ENCODE measurements around the gene CENPO. TPM values are rescaled to one million over a fixed set of nuclear protein-coding genes. Genes with fewer than 3 reads are reported as not detected.
A peak's percentile ranks its signal among the peaks of the same experiment; 100 is the strongest.

CENPO gene
- polyA plus RNA-seq, 3 donors from 2014 or later: 1.2 to 5.6 (median 4.2) TPM

DNA sequence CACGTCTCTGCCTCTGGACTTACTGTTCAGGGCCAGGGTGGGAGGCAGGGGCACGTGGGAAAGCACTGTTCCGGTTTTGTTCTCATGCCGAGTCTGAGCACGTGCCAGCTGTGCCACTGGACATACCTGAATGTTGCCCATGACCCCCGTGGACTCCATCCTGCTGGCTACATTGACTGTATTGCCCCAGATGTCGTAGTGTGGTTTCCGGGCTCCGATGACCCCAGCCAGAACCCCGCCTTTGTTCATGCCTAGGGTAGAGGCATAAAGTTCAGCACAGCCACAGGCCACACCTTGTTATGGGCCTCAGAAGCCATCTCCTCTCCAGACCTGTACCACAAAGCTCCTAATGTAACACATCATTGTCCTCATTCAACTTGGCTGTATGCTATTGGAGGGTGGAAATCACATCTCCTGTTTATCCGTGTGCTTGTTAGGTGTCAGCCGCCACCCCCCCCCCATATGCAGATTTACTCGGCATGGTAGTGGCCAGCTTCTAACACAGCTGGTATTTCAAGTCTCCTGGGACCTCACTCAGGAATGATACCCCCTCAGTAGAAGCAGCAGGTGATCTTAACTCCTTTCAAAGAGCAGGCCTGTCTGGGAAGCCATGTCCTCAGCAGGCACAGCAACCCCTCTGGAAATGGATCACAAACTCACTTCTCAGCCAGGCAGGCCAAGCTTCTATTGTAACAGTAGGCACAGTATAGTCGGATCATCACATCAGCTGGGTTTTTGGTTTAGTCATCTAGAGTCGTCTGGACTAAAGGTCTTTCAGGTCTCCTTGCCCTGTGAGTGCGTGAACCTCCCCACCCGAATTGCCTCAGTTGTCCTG lies 27.6 kb downstream of the CENPO start:
- no peaks in the 10 kb centered on the region for H3K27me3 Mint-ChIP-seq (ENCODE audit: low read depth in 3 of 3)
- H3K27ac Mint-ChIP-seq: peak overlapping the region in 2 of 6 donors; percentile 68 to 69
- no peak for DNase-seq
- peaks cover 4 to 5% of the 10 kb centered on the region in 2 donors for H3K4me1 Mint-ChIP-seq
- H3K4me3 Mint-ChIP-seq: no peak overlapping the region
- H3K36me3 Mint-ChIP-seq: peaks cover 14 to 37% (median 16%) of the 10 kb centered on the region in 3 donors
- H3K9me3 Mint-ChIP-seq: no peaks in the 10 kb centered on the region

DNA sequence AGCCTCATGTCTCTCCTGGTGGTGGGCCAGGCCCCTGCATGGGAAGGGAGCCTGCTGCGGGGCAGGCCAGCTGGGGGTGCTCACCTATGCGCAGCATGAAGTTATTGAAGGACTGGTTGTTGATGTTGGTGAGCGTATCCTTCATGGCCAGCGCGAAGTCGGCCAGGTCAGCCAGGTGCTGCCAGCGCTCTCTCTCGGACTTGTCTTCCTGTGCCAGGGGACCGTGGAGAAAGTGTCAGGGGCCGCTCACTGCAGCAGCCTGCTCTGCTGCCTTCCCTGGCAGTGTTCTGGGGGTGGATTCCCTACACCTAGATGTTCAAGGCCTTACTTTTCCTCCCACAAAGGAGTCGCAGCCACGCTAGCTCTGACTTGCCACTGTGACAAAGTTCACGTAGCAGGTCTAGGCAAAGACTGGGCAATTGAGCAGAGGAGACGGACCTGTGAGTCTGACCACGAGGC lies 28.2 kb downstream of the CENPO start:
- Mint-ChIP-seq H3K36me3 (peaks cover 14 to 32% (median 16%) of the 10 kb centered on the region in 3 donors), H3K27me3 (ENCODE audit: low read depth in 3 of 3) (no peaks in the 10 kb centered on the region), H3K27ac (peak overlapping the region in 2 of 6 donors; percentile 18 to 21), H3K4me1 (peaks cover 9 to 10% of the 10 kb centered on the region in 2 donors), H3K9me3 (no peaks in the 10 kb centered on the region), H3K4me3 (no peak overlapping the region)
- no peak for DNase-seq

DNA sequence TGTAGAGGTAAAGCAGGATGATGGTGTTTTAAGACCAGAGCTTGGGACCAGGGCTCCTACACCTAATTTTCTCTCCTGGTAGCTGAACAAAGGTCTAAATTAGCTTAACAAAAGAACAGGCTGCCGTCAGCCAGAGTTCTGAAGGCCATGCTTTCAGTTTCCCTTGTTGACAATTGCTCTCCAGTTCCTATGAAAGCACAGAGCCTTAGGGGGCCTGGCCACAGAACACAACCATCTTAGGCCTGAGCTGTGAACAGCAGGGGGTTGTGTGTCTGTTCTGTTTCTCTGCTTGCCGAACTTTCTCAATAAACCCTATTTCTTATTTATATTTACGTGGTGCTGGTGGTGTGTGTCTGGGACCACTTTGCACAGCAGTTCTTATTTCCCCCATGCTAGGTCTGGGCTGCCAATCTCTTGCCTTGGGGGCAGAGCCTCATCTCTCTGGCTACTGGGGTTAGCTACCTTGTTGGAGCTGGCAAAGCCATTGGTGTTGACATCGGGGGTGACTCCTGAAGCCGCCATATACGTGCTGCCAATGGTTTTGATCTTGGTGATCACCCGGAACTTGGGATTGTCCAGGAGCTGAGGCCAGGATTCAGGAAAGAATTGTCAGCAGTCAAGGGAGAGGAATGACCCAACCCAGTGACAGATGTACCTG lies 29.0 kb downstream of the CENPO start:
- H3K27ac Mint-ChIP-seq: peak overlapping the region in 3 of 6 donors; percentile 23 to 35 (median 26)

DNA sequence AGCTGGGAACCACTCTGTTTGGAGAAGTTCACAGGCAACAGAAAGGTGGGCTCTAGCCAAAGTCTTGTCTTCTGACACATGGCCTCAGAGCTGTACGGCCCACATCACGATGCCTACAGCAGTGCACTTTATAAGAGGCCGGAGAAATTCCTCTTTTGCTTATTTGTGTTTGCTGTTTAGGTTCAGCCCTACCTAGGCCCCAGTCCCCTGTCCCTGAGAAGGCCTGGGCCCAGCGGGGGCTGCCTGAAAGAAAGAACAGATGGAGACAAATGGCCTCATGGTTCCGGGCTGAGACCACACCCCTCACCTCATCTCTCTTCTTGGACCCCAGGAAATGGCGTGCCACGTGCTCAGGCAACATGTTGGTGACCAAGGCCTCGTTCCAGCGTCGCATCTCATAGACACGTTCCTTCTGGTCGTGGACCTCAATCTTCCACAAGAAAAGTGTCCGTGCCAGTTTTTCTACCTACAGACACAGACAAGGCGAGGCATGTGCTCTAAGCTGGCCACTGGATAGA lies 30.9 kb downstream of the CENPO start:
- Mint-ChIP-seq H3K4me1 (peaks cover 19 to 24% of the 10 kb centered on the region in 2 donors), H3K27me3 (ENCODE audit: low read depth in 3 of 3) (no peaks in the 10 kb centered on the region), H3K9me3 (no peaks in the 10 kb centered on the region), H3K36me3 (peaks cover 0 to 8% (median 1%) of the 10 kb centered on the region in 3 donors), H3K4me3 (no peak overlapping the region), H3K27ac (no peak overlapping the region)
- no peak for DNase-seq

More for the DNA sequence above, 29.0 kb downstream of the CENPO start:
- H3K4me3 Mint-ChIP-seq: no peak overlapping the region
- DNase-seq: no peak
- H3K27me3 Mint-ChIP-seq (ENCODE audit: low read depth in 3 of 3): no peaks in the 10 kb centered on the region
- peaks cover 13 to 16% of the 10 kb centered on the region in 2 donors for H3K4me1 Mint-ChIP-seq
- H3K36me3 Mint-ChIP-seq: peaks cover 9 to 26% (median 9%) of the 10 kb centered on the region in 3 donors
- H3K9me3 Mint-ChIP-seq: no peaks in the 10 kb centered on the region

DNA sequence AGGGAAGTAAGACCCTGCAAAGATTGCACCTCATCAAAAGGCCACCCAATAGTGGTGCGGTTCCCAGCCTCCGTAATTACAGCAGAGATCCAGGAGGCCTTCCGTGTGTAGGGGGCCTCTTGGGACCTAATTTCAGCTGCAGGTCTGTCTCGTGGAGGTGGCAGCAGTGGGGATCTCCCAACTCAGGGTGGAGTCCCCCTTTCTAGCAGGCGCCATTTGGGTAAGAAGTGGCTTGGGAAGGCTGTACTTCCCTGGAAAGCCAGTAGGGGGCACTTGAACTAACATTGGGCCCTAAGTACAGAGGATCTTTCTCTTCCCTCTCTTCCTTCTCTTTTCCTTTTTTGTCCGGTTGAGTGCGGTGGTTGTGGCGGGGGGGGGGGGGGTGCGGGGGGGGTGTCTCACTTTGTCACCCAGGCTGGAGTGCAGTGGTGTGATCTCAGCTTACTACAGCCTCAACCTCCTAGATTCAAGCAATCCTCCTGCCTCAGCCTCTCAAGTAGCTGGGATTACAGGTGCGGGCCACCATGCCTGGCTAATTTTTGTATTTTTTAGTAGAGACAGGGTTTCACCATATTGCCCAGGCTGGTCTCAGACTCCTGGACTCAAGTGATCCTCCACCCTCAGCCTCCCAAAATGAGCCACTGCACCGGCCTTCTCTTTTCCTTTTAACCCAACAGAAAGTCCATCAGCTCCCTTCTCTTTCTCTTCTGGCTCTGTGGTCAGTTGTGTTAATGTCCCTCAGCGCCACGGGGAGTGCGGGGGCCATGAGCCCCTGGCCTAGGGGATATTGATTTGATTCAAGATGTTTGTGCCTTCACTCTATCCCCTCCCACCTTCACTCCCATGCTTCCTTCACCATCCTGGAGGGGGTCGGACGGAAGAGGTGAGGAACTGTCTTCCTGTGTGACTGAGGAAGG lies 32.0 kb downstream of the CENPO start:
- Mint-ChIP-seq H3K36me3 (peaks cover 0 to 8% (median 0%) of the 10 kb centered on the region in 3 donors), H3K27me3 (ENCODE audit: low read depth in 3 of 3) (no peaks in the 10 kb centered on the region), H3K4me3 (no peak overlapping the region), H3K9me3 (no peaks in the 10 kb centered on the region), H3K4me1 (peaks cover 19 to 24% of the 10 kb centered on the region in 2 donors), H3K27ac (peak overlapping the region in 3 of 6 donors; percentile 2 to 61 (median 38))
- DNase-seq: peak in 2 of 3 donors; percentile 11 to 19

DNA sequence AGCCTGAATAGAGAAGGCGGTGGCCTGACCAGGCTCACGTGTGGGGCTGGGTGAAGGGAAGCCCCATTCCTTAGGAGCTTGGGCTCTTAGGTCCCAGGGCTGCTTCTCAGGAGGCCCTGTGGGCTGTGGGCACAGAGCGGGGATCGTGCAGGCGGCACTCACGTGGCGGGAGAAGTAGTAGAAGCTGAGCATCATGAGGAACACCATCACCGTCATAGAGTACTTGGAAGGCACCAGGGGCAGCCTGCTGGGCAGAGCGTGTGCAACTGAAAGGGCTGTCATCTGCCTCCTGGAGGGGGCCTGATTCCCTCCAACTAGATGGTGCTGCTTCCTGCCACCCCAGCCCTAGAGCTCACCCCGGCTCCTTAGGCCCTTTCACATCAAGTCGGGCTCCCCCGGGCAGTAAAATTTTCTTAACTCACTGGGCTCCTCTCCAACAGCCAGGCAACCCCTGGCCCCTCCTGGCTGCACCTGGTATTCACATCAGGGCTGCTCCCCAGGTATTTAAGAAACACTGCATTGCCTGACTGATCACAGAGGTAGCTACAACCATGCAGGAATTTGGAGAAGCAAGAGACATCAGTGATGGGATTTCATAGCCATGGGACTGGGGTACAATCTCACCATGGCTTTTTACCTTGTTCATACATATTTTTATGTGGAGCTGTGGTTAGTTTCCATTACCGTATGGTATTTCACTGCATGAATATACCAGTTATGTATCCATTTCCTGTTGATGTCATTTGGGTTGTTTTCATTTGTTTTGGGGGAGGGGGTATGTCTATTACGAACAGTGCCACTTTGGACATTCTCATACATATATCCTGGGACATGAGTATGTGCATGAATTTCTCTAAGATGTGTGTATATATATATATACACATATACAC lies 32.9 kb downstream of the CENPO start:
- peak overlapping the region in 1 of 5 donors; percentile 0 for H3K4me3 Mint-ChIP-seq
- H3K27ac Mint-ChIP-seq: peak overlapping the region in 5 of 6 donors; percentile 2 to 65 (median 38)
- H3K9me3 Mint-ChIP-seq: no peaks in the 10 kb centered on the region
- H3K36me3 Mint-ChIP-seq: no peaks in the 10 kb centered on the region
- peaks cover 19 to 24% of the 10 kb centered on the region in 2 donors for H3K4me1 Mint-ChIP-seq
- H3K27me3 Mint-ChIP-seq (ENCODE audit: low read depth in 3 of 3): no peaks in the 10 kb centered on the region
- peak in 1 of 3 donors; percentile 12 for DNase-seq

DNA sequence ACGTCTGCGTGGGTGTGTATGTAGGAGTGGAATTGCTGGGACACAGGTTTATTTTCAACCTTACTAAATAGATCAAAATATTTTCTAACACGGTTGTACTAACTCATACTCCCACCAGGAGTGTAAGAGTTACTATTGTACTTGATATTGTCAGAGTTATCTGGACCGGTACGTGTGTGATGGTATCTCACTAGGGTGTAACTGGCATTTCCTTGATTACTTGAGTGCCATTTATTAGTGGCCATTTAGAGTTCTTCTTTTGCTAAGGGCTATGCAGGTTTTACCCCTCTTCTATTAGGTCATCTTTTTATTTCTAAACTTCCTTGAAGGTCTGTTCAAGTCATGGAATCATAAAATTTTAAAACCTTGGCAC lies 33.5 kb downstream of the CENPO start:
- peak overlapping the region in 2 of 5 donors; percentile 0 to 32 for H3K4me3 Mint-ChIP-seq
- no peaks in the 10 kb centered on the region for H3K36me3 Mint-ChIP-seq
- DNase-seq: no peak
- peaks cover 0 to 2% (median 0%) of the 10 kb centered on the region in 3 donors for H3K27me3 Mint-ChIP-seq (ENCODE audit: low read depth in 3 of 3)
- H3K27ac Mint-ChIP-seq: peak overlapping the region in 2 of 6 donors; percentile 2 to 14
- H3K4me1 Mint-ChIP-seq: peaks cover 19 to 24% of the 10 kb centered on the region in 2 donors
- H3K9me3 Mint-ChIP-seq: no peaks in the 10 kb centered on the region

DNA sequence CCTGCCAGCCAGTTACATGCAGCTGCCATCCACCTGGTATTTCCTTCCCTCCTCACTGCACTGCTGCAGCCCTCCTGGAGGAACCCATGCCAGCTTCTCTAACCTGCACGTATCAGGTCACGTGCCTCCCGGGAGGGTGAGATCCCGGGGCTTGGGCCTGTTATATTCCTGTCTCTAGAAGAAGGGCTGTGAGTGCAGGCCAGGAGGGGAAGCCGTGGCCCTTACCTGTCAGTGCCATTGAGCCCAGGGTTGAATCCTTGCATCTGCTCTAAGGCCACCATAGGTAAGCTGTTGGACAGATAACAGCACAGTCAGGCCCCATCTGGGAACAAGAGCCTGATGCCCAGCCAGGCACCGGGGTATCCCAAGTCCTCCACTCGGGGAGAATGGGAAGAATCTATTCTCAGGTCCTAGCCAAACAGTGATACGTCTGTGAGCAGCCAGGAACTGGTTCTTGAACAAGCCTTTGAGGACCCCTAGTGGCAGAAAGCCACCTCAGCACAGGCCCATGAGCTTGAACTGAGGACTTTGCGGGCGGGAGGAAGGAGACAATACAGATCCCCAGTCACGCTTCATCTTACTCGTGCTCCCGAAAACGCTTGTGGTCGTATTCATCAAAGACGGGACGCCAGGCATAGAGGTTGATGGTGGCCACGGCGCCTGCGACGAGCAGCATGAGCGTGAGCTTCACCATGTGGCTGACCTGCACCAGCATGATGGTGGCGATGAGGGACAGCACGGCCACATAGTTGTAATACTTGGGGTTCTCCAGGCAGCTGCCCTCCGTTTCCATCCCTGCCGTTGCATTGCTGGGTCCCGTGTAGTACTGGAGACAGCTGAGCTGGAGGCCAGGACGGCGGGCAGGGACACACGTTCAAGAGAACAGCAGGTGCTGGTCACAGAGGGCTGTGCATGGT lies 34.4 kb downstream of the CENPO start:
- Mint-ChIP-seq H3K9me3 (peaks cover 0 to 2% (median 0%) of the 10 kb centered on the region in 6 donors), H3K4me1 (peaks cover 19 to 24% of the 10 kb centered on the region in 2 donors), H3K4me3 (peak overlapping the region in 2 of 5 donors; percentile 30 to 32), H3K27ac (peak overlapping the region in 4 of 6 donors; percentile 2 to 46 (median 36)), H3K27me3 (ENCODE audit: low read depth in 3 of 3) (peaks cover 2% of the 10 kb centered on the region in 3 donors), H3K36me3 (no peaks in the 10 kb centered on the region)
- DNase-seq: peak; percentile 64 to 75 (median 69)

DNA sequence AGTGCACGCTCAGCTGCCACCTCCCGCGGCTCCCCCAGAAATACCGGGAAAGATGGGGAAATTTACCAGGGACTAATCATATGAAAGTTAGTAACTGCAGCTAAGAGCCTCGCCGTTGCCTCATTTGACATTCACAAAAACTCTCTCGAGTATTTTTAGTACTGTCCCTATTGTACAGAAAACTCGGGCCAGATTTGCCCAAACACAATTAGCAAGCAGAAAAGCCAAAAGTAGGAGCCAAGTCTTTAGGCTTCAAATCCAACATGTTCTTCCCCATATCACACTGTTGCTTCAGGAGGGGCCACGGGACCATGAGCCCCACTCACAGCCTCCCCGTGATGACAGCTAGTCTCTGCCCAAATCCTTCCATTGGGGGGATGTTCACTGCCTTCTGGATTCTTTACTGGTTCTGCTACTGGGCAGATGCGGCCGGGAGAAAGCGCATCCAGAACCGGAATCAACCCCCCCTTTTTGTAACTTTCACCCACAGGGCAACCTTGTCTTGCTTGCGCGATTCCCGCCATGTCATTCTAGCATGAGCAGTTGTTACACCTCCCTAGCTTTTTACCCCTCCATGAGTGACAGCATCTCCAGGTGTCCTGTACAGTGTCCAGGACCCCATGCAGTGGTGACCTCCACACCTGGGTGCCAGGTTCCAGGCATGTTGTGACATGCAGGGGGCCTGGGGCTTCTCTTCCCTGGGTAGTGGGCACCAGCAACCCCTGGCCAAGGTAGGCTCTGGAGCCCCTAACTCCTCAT lies 35.2 kb downstream of the CENPO start:
- Mint-ChIP-seq H3K4me3 (no peak overlapping the region), H3K27me3 (ENCODE audit: low read depth in 3 of 3) (peaks cover 2 to 3% (median 2%) of the 10 kb centered on the region in 3 donors), H3K27ac (peak overlapping the region in 2 of 6 donors; percentile 2 to 21), H3K9me3 (peaks cover 0 to 2% (median 0%) of the 10 kb centered on the region in 6 donors), H3K4me1 (peaks cover 19 to 24% of the 10 kb centered on the region in 2 donors), H3K36me3 (no peaks in the 10 kb centered on the region)
- no peak for DNase-seq

DNA sequence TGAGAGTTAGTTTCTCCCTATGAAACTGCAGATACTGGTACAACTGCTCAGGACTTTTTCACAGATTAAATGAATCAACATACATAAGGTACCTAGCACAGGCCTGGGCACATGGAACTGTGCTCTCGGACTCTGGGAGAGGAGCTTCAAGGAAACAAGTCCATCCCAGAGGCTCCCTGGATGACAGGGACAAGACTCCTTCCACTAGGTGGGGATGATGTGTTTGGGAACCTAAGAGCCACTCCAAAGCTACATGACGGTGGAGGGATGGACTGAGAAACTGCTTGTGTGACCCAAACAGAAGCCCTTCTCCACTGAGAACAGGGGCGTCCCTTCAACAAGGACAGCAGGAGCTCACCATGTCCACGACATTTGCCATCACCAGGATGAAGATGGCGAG lies 37.1 kb downstream of the CENPO start:
- Mint-ChIP-seq H3K9me3 (peaks cover 0 to 2% (median 0%) of the 10 kb centered on the region in 6 donors), H3K36me3 (no peaks in the 10 kb centered on the region), H3K4me1 (peaks cover 19 to 24% of the 10 kb centered on the region in 2 donors), H3K27ac (no peak overlapping the region), H3K4me3 (no peak overlapping the region), H3K27me3 (ENCODE audit: low read depth in 3 of 3) (peaks cover 2 to 4% (median 2%) of the 10 kb centered on the region in 3 donors)
- DNase-seq: no peak

DNA sequence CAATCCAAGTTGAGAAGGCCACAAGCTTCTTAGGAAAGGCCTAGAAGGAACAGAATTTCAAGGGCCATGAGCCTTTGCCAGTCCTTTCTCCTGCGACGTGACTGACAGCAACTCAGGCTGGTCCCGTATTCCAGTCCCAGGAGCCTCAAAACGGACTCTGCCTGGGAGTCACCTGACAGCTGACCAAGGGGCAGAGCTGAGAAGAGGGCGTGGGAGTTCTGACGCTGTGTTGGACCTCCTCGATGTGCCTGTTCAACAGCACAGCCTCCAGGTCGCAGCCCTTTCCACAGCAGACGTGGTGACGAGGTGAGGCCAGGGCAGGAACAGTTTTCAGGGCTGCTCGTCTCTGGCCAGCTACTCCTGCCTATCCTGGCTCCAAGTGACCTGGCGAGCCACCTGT lies 37.6 kb downstream of the CENPO start:
- H3K27ac Mint-ChIP-seq: no peak overlapping the region
- H3K36me3 Mint-ChIP-seq: no peaks in the 10 kb centered on the region

More for the DNA sequence above, 37.6 kb downstream of the CENPO start:
- H3K27me3 Mint-ChIP-seq (ENCODE audit: low read depth in 3 of 3): peaks cover 2 to 4% (median 2%) of the 10 kb centered on the region in 3 donors
- no peak for DNase-seq
- peaks cover 19 to 22% of the 10 kb centered on the region in 2 donors for H3K4me1 Mint-ChIP-seq
- no peak overlapping the region for H3K4me3 Mint-ChIP-seq
- H3K9me3 Mint-ChIP-seq: peaks cover 0 to 2% (median 0%) of the 10 kb centered on the region in 6 donors
